Small intestine (tissue), 7 donors: Measurements from ENCODE around the gene CPZ. TPM values are rescaled to one million over a fixed set of nuclear protein-coding genes. Genes with fewer than 3 reads are reported as not detected.

Experiments used
- DNase-seq, 2 donors: peaks; one replicate each; pipeline versions ENCODE4 v3.0.0 to v3.0.0-alpha.2; 2013
- FAIRE-seq: peaks from 2 replicates; lab custom pipeline; 2012; peaks lifted over from hg19 to GRCh38; lab: Jason Lieb, UNC
- H3K27ac ChIP-seq, 3 donors: one replicate each; pipeline ENCODE4 v1.5.1; 2013; ENCODE audit warnings: low read length in 2 of 3, mild to moderate bottlenecking in 2 of 3, control low read depth in 1 of 3, inconsistent platforms in 1 of 3, low read depth in 1 of 3, moderate library complexity in 1 of 3
- H3K27me3 ChIP-seq, 3 donors: one replicate each; pipeline ENCODE4 v1.6.1; 2013; ENCODE audit warnings: low read length in 3 of 3, inconsistent platforms in 1 of 3; ENCODE audit not compliant: control insufficient read depth in 3 of 3, insufficient read depth in 3 of 3
- H3K36me3 ChIP-seq, 3 donors: one replicate each; pipeline ENCODE4 v1.6.1; 2013; ENCODE audit warnings: low read length in 3 of 3, inconsistent platforms in 1 of 3, low read depth in 1 of 3, mild to moderate bottlenecking in 1 of 3, moderate library complexity in 1 of 3; ENCODE audit not compliant: control insufficient read depth in 3 of 3, insufficient read depth in 2 of 3
- H3K4me1 ChIP-seq, 3 donors: one replicate each; pipeline ENCODE4 v1.6.1; 2013; ENCODE audit warnings: low read length in 2 of 3, inconsistent platforms in 1 of 3, low read depth in 1 of 3, mild to moderate bottlenecking in 1 of 3, moderate library complexity in 1 of 3; ENCODE audit not compliant: control insufficient read depth in 3 of 3, insufficient read depth in 2 of 3
- H3K4me3 ChIP-seq, 3 donors: one replicate each; pipeline ENCODE4 v1.5.1; 2013; ENCODE audit warnings: low read length in 3 of 3, control low read depth in 1 of 3, inconsistent platforms in 1 of 3, low read depth in 1 of 3, mild to moderate bottlenecking in 1 of 3, moderate library complexity in 1 of 3
- H3K9me3 ChIP-seq, 2 donors: one replicate each; pipeline ENCODE4 v1.6.1; 2013; ENCODE audit warnings: low read depth in 1 of 2, low read length in 1 of 2; ENCODE audit not compliant: control insufficient read depth in 2 of 2, insufficient read depth in 1 of 2
- WGBS, 3 donors: extraction: QIAGEN DNeasy Blood & Tissue Kit; methylation state at CpG; one replicate each; pipeline ENCODE4 v1.1.7; 2013; 5-methylcytosine and 5-hydroxymethylcytosine counted together
- polyA plus RNA-seq, 4 donors: library from polyadenylated mRNA; stranded (reverse) in 3 of 4; unstranded in 1 of 4; fragments of 200-250 nt in 3 of 4; fragments of 120-200 nt in 1 of 4; gene quantifications; one replicate each; pipeline versions ENCODE4 v1.2.1 to v1.2.3, GENCODE V29; 2013
- donor health status: healthy with polysubstance abuse.
- donor health status: control.
- donor health status: control.
- donor health status: Bipolar disorder and iron deficiency.
- donor health status: healthy.

Gene CPZ
- polyA plus RNA-seq, 4 donors: 0.27 to 3.8 (median 1.7) TPM; not detected in 1

DNA sequence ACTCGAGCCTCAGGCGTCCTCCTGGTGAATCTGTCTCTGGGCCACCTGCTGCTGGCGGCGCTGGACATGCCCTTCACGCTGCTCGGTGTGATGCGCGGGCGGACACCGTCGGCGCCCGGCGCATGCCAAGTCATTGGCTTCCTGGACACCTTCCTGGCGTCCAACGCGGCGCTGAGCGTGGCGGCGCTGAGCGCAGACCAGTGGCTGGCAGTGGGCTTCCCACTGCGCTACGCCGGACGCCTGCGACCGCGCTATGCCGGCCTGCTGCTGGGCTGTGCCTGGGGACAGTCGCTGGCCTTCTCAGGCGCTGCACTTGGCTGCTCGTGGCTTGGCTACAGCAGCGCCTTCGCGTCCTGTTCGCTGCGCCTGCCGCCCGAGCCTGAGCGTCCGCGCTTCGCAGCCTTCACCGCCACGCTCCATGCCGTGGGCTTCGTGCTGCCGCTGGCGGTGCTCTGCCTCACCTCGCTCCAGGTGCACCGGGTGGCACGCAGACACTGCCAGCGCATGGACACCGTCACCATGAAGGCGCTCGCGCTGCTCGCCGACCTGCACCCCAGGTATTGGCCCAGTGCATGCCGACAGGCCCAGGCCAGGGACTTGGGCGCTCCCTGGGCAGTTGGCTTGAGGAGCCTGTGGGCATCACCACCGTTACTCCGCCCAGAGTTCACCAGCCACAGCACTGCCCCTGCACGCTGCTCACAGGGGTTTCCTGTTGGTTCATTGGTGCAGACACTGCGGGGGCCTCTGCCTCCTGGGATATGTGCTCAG is 11.3 kb upstream of the CPZ start:
- Histone ChIP-seq H3K36me3 (no peaks in the 10 kb centered on the region), H3K9me3 (no peaks in the 10 kb centered on the region), H3K4me3 (no peak overlapping the region), H3K27me3 (peaks cover 0 to 34% (median 9%) of the 10 kb centered on the region in 3 donors), H3K27ac (no peak overlapping the region), H3K4me1 (no peaks in the 10 kb centered on the region)
- no peak for FAIRE-seq
- no peak for DNase-seq
- WGBS, 3 donors: 63 to 75% (median 70%) methylated on average over 60 to 66 of the region's 66 CpGs

DNA sequence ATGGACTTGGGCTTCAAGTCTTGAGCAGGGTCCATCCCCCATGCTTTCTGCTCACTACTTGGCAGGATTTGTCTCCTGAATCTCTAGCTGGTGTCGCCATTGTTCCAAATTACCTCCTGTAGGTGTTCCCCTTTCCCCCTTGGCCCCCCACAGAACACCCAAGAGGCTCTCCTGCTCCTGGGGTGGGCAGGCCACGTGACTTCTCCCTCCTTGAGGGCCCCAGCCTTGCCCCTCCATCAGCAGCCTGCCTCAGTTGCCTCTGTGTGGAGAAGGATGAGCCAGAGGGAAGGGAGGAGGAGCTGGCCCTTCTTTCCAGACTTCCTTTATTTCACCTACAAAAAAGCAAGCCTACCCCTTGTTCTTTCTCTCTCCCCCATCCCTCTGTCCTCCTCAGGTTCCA is 10.5 kb upstream of the CPZ start:
- peaks cover 0 to 33% (median 9%) of the 10 kb centered on the region in 3 donors for H3K27me3 ChIP-seq
- FAIRE-seq: no peak
- DNase-seq: no peak
- H3K4me3 ChIP-seq: no peak overlapping the region
- H3K36me3 ChIP-seq: no peaks in the 10 kb centered on the region
- no peaks in the 10 kb centered on the region for H3K9me3 ChIP-seq
- WGBS, 3 donors: 38 to 52% (median 45%) methylated on average over 2 of the region's 2 CpGs
- H3K27ac ChIP-seq: no peak overlapping the region
- no peaks in the 10 kb centered on the region for H3K4me1 ChIP-seq

DNA sequence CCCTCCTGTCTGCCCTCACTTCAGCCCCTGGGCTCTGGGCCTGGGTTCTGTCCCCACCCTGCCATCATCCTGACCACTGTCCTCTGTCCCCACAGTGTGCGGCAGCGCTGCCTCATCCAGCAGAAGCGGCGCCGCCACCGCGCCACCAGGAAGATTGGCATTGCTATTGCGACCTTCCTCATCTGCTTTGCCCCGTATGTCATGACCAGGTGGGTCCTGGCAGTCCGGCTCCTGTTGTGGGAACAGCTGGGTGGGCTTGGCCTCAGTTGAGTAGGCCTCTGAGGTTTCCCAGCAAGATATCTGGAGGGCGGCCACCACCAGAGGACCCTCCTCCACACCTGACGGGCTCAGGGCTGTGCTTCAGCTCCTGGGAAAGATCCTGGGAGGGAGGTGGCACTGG is 10.1 kb upstream of the CPZ start:
- H3K4me3 ChIP-seq: no peak overlapping the region
- H3K4me1 ChIP-seq: no peaks in the 10 kb centered on the region
- peaks cover 0 to 30% (median 9%) of the 10 kb centered on the region in 3 donors for H3K27me3 ChIP-seq
- DNase-seq: no peak
- 87 to 91% (median 89%) methylated on average over 12 of the region's 12 CpGs for WGBS, 3 donors
- no peaks in the 10 kb centered on the region for H3K9me3 ChIP-seq
- no peak for FAIRE-seq
- H3K36me3 ChIP-seq: no peaks in the 10 kb centered on the region
- H3K27ac ChIP-seq: no peak overlapping the region

DNA sequence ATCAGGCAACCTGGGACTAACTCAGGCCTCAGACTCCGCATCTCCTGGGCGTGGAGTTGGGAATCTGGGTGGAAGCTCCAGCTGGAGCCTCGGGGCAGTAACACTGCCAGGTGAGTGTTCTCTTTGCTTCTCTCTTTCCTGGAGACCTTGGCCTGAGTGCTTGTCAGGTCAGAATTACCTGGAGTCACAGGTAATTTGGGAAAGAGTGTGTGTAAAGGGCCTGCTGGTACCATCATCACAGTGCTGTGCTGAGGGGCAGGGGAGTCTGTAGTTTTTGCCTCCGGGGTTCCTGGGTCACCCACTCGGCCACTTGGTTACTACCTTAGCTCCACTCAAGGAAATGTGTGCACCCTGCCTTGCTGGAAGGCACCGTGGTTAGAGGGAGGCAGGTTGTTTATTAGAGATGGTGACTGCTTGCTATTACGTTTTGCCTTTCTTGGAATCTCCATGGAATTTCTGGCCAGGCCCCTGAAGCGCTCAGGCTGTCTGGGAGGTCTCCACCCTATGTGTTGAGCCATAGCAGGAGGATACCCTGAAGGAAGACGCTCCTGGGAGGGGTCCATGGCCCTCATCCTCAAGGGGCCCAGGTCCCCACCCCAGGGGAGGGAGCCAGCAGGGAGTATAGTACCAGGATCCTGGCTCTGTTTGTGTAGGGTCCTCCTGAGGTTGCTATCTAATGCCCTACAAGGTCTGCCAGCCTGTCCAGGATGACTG is 9.5 kb upstream of the CPZ start:
- no peak for DNase-seq

DNA sequence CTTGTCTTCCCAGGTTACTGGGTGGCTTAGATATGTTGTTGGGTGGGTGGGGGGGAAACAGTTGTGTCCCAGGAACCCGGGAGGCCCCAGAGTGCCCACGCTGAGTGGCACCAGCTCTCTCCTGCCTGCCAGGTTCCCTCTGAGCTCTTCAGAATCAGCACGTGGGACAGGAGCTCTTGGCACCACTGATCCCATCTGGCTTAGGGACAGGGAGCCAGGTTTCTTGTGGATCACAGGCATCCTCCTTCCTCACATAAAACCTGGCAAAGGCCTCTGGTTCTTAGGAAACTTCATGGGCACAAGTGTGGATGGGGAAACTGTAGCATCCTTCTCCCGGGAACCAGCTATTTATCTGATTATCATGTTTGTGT is 8.9 kb upstream of the CPZ start:
- no peaks in the 10 kb centered on the region for H3K36me3 ChIP-seq
- no peaks in the 10 kb centered on the region for H3K4me1 ChIP-seq
- H3K9me3 ChIP-seq: no peaks in the 10 kb centered on the region
- H3K27me3 ChIP-seq: peaks cover 0 to 25% (median 6%) of the 10 kb centered on the region in 3 donors
- FAIRE-seq: no peak
- 46 to 63% (median 62%) methylated on average over 4 of the region's 4 CpGs for WGBS, 3 donors
- DNase-seq: no peak
- H3K27ac ChIP-seq: no peak overlapping the region
- no peak overlapping the region for H3K4me3 ChIP-seq

More for the DNA sequence above, 9.5 kb upstream of the CPZ start:
- no peak overlapping the region for H3K4me3 ChIP-seq
- FAIRE-seq: no peak
- no peaks in the 10 kb centered on the region for H3K9me3 ChIP-seq
- H3K27ac ChIP-seq: no peak overlapping the region
- H3K27me3 ChIP-seq: peaks cover 0 to 29% (median 6%) of the 10 kb centered on the region in 3 donors
- no peaks in the 10 kb centered on the region for H3K4me1 ChIP-seq
- no peaks in the 10 kb centered on the region for H3K36me3 ChIP-seq
- 49 to 66% (median 58%) methylated on average over 9 of the region's 9 CpGs for WGBS, 3 donors

DNA sequence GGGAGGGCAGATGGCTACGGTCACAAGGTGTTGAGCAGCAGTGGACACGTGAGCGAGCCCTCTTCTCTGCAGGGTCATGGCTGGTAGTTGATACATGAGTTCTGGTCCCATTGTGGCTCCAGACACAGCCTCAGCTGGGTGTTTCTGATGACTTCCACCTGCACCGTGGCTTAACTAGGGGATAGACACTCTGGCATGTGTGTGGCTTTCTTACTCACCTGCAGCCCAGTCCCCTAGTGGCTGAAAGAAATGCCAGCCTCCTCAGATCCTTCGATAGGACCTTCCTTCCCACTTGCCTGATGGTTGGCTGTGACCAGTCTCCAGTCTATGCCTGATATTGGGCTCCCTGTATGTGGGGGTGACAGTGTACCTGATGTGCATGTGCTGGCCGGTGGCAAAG is 7.4 kb upstream of the CPZ start:
- 46 to 51% (median 48%) methylated on average over 6 of the region's 6 CpGs for WGBS, 3 donors
- Histone ChIP-seq H3K9me3 (no peaks in the 10 kb centered on the region), H3K4me3 (no peak overlapping the region), H3K36me3 (no peaks in the 10 kb centered on the region), H3K4me1 (no peaks in the 10 kb centered on the region), H3K27me3 (peaks cover 0 to 17% (median 5%) of the 10 kb centered on the region in 3 donors), H3K27ac (no peak overlapping the region)
- no peak for FAIRE-seq
- DNase-seq: no peak

DNA sequence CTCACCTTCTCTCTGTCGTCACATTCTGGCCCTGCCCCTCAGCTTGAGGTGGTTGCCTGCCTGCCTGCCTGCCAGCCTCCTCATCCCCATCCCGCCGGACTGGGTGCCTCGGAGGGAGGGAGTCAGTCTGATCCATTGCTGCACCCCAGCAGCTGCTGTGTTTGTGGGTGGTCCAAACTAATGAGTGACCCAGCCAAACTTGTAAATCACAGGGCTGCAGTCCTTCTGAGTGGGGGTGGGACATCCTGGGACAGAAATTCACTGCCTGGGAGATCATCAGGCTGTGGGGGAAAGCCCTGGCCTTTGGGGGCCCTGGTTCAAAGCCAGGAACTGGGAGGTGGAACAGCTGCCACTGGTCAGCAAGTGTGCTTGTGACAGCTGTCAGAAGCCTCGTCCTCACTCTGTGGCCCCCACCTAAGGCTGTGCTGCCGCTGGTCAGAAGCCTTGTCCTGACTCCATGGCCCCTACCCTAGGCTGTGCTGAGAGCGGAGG is 6.8 kb upstream of the CPZ start:
- H3K27me3 ChIP-seq: peaks cover 0 to 15% (median 3%) of the 10 kb centered on the region in 3 donors
- DNase-seq: no peak
- no peak for FAIRE-seq
- no peaks in the 10 kb centered on the region for H3K9me3 ChIP-seq
- no peaks in the 10 kb centered on the region for H3K36me3 ChIP-seq
- H3K4me3 ChIP-seq: no peak overlapping the region
- no peaks in the 10 kb centered on the region for H3K4me1 ChIP-seq
- no peak overlapping the region for H3K27ac ChIP-seq
- WGBS, 3 donors: 52 to 65% (median 58%) methylated on average over 7 of the region's 7 CpGs

DNA sequence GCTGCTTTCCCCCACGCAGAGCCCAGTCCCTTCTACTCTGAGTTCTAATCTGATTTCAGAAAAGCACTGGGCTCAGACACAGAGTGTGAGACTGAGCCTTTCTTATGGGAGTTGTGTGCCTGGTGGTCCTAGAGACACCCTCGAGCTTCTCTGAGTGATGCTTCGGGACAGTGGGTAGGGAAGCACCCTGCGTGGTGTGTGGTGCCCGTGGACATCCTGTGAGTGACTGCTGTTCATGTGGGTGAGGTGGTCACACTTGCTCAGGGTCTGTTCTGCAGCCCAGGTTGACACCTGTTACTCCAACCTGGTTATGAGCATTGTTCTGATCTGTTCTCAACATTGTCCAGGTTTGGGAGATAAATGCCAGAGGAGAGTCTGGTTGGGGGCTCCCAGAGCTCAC is 6.3 kb upstream of the CPZ start:
- H3K36me3 ChIP-seq: no peaks in the 10 kb centered on the region
- no peaks in the 10 kb centered on the region for H3K9me3 ChIP-seq
- no peak for FAIRE-seq
- DNase-seq: no peak
- 52 to 64% (median 59%) methylated on average over 5 of the region's 5 CpGs for WGBS, 3 donors
- no peak overlapping the region for H3K27ac ChIP-seq
- H3K4me1 ChIP-seq: no peaks in the 10 kb centered on the region
- H3K27me3 ChIP-seq: peaks cover 0 to 13% (median 3%) of the 10 kb centered on the region in 3 donors
- no peak overlapping the region for H3K4me3 ChIP-seq
